ENCODE measurements around the gene SP5. TPM values are rescaled to one million over a fixed set of nuclear protein-coding genes. Genes with fewer than 3 reads are reported as not detected.

The SP5 gene
- total RNA-seq (1 to 10 TPM in 8 of 9 donors, under 1 TPM in 1; 0.87 to 9.2 (median 3.9) TPM), polyA plus RNA-seq (1 to 10 TPM in 1 of 3 donors, under 1 TPM in 2; 0.16 to 1.3 (median 0.88) TPM)
- long read RNA-seq, donor 1, partial matches to known transcripts: 0 of 1 reads
- long read RNA-seq, donor 1, other reads (novel, unspliced or antisense): 0 of 1 reads
- long read RNA-seq, donor 2: 0 reads
- long read RNA-seq, donor 3: 0 reads
- long read RNA-seq, donor 4: 0 reads
- long read RNA-seq, donor 5, transcript SP5-201 (2 exons, 2,033 nt): major isoform, 6 of 7 reads
- long read RNA-seq, donor 5, partial matches to known transcripts: 0 of 7 reads
- long read RNA-seq, donor 5, other reads (novel, unspliced or antisense): 1 of 7 reads
- long read RNA-seq, donor 6: 0 reads
- long read RNA-seq, donor 7: 0 reads
- long read RNA-seq, donor 8: 0 reads
- long read RNA-seq, donor 9: 0 reads
- long read RNA-seq, donor 10, partial matches to known transcripts: 0 of 1 reads
- long read RNA-seq, donor 10, other reads (novel, unspliced or antisense): 0 of 1 reads

- H3K36me3 ChIP-seq (replicated peaks in 1 of 2): no peaks in the 10 kb centered on the region
- DNase-seq: peak; percentile 84 to 93 (median 89)
- H3K27ac ChIP-seq: peak within 1 kb of the TSS in 4 of 5 donors; percentile 30 to 87 (median 62)
- H3K27me3 ChIP-seq: peaks cover 32% of the 10 kb centered on the region
- WGBS, 4 donors: 1 to 3% (median 1%) methylated on average over 18 to 62 of the region's 62 CpGs
- TF ChIP-seq POLR2A (IDR thresholded peaks at IDR 0.05) (peak in 1 of 2 donors; percentile 66), CTCF (IDR thresholded peaks at IDR 0.05) (no peak)
- H3K4me3 ChIP-seq: peak within 1 kb of the TSS in 3 of 4 donors; percentile 36 to 61 (median 43)
- H3K4me1 ChIP-seq (replicated peaks in 1 of 2): peaks cover 10 to 25% of the 10 kb centered on the region in 2 donors
- no peaks in the 10 kb centered on the region for H3K9me3 ChIP-seq (replicated peaks in 1 of 3)
- intact Hi-C loops (cut with DNase I): loop anchor here in 1 of 2 donors (10.0 kb wide), 1 partner anchor 60 kb away; the partner anchor contains the start of gene ERICH2
These were observed at the start of gene SP5 for GRCh38 chr2:170715062-170715931. SP5 (plus strand) TSS chr2:170715337; CDS start chr2:170715513, 176 bp downstream.

- no peak overlapping the region for H3K27ac ChIP-seq
- intact Hi-C loops (cut with DNase I): no loop called here
- DNase-seq: no peak
- TF ChIP-seq CTCF (IDR thresholded peaks at IDR 0.05) (no peak), POLR2A (IDR thresholded peaks at IDR 0.05) (no peak)
- H3K4me3 ChIP-seq: no peak overlapping the region
- H3K36me3 ChIP-seq (replicated peaks in 1 of 2): no peaks in the 10 kb centered on the region
- 66 to 72% (median 71%) methylated on average over 5 of the region's 5 CpGs for WGBS, 4 donors
- no peaks in the 10 kb centered on the region for H3K27me3 ChIP-seq
- H3K9me3 ChIP-seq (replicated peaks in 1 of 3): no peaks in the 10 kb centered on the region
- H3K4me1 ChIP-seq (replicated peaks in 1 of 2): no peaks in the 10 kb centered on the region
These were observed 49.4 kb upstream of the SP5 start for GRCh38 chr2:170665743-170666142.

- Histone ChIP-seq H3K27ac (no peak overlapping the region), H3K36me3 (replicated peaks in 1 of 2) (no peaks in the 10 kb centered on the region), H3K4me1 (replicated peaks in 1 of 2) (no peaks in the 10 kb centered on the region), H3K27me3 (no peaks in the 10 kb centered on the region), H3K4me3 (no peak overlapping the region), H3K9me3 (replicated peaks in 1 of 3) (no peaks in the 10 kb centered on the region)
- no peak for DNase-seq
- intact Hi-C loops (cut with DNase I): no loop called here
- WGBS, 4 donors: 87 to 95% (median 93%) methylated on average over 3 of the region's 3 CpGs
- TF ChIP-seq POLR2A (IDR thresholded peaks at IDR 0.05) (no peak), CTCF (IDR thresholded peaks at IDR 0.05) (no peak)
These were observed 45.2 kb upstream of the SP5 start for GRCh38 chr2:170669909-170670308.

GRCh38 chr2:170670651-170671050 lies 44.5 kb upstream of the SP5 start:
- intact Hi-C loops (cut with DNase I): no loop called here
- 83 to 97% (median 87%) methylated on average over 2 of the region's 2 CpGs for WGBS, 4 donors
- no peaks in the 10 kb centered on the region for H3K27me3 ChIP-seq
- H3K36me3 ChIP-seq (replicated peaks in 1 of 2): no peaks in the 10 kb centered on the region
- DNase-seq: no peak
- TF ChIP-seq CTCF (IDR thresholded peaks at IDR 0.05) (no peak), POLR2A (IDR thresholded peaks at IDR 0.05) (no peak)
- no peaks in the 10 kb centered on the region for H3K9me3 ChIP-seq (replicated peaks in 1 of 3)
- no peak overlapping the region for H3K4me3 ChIP-seq
- no peaks in the 10 kb centered on the region for H3K4me1 ChIP-seq (replicated peaks in 1 of 2)
- no peak overlapping the region for H3K27ac ChIP-seq
